Measurements from ENCODE around the gene ESYT1.

- TF ChIP-seq CTCF (IDR thresholded peaks at IDR 0.05) (no peak), POLR2A (IDR thresholded peaks at IDR 0.05) (no peak)
Measured at GRCh38 chr12:56163533-56164344, 35.7 kb downstream of the ESYT1 start.

Measured in heart left ventricle (tissue), 13 donors.